Kidney epithelial cell (primary cell): ENCODE results near the gene KRTAP5-5. TPM values are rescaled to one million over a fixed set of nuclear protein-coding genes. Genes with fewer than 3 reads are reported as not detected.

Source experiments
- DNase-seq: peaks from one replicate; pipeline ENCODE4 v3.0.0-alpha.2; 2010; ENCODE audit warnings: low read depth
- H3K27me3 ChIP-seq: 2 replicates; pipeline ENCODE4 v1.6.0; 2011; ENCODE audit warnings: low read length; ENCODE audit not compliant: control insufficient read depth, insufficient read depth
- H3K36me3 ChIP-seq: 2 replicates; pipeline ENCODE4 v1.5.1; 2011; ENCODE audit warnings: low read length; ENCODE audit not compliant: control insufficient read depth, insufficient read depth
- H3K4me3 ChIP-seq: 2 replicates; pipeline ENCODE4 v1.5.1; 2011; ENCODE audit warnings: low read depth, mild to moderate bottlenecking, control low read depth, low read length
- total RNA-seq: library from RNA; depleted of rRNA; stranded (reverse); fragments of >200 nt; gene quantifications from 2 replicates; pipeline ENCODE4 v1.2.3, GENCODE V29; 2015
- TF ChIP-seq, protein P1 (sequence below): IDR thresholded peaks from 2 replicates; pipeline ENCODE4 v1.5.1; 2011; ENCODE audit warnings: mild to moderate bottlenecking, moderate library complexity, low read length, control low read depth, inconsistent platforms; ENCODE audit not compliant: insufficient read depth, poor library complexity, severe bottlenecking

Gene KRTAP5-5
- total RNA-seq, 1 donor from 2014 or later = not detected

DNA sequence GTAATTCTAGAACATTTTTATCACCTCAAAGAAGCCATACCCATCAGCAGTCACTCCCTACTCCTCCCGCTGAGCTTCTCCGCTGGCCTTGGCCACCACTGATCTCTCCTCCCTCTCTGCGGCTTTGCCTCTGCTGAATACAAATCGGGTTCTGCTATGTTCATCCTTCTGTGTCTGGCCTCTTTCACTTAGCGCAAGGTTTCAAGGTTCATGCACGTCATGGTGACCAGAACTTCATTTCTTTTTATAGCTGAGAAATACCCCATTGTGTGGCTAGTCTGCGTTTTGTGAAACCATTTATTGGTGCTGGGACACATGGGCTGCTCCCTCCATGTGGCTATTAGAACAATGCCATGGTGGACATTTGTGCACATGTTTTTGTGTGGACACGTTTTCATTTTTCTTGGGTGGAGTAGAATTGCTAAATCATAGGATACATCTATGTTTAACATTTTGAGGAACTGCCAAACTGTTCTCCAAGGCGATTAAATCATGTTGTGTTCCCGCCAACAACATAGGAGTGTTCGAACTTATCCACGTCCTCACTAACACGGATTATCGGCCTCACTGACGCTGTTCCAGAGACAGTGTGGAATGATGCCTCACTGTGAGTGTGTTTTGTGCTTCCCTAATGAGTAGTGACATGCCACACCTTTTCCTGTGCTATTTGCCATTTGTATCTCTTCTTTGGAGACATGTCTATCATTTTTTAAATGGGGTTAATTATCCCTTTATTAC is 43.2 kb downstream of the KRTAP5-5 start:
- Histone ChIP-seq H3K36me3 (no peaks in the 10 kb centered on the region), H3K4me3 (no peak overlapping the region), H3K27me3 (peaks cover 31% of the 10 kb centered on the region)
- TF ChIP-seq, protein P1, sequence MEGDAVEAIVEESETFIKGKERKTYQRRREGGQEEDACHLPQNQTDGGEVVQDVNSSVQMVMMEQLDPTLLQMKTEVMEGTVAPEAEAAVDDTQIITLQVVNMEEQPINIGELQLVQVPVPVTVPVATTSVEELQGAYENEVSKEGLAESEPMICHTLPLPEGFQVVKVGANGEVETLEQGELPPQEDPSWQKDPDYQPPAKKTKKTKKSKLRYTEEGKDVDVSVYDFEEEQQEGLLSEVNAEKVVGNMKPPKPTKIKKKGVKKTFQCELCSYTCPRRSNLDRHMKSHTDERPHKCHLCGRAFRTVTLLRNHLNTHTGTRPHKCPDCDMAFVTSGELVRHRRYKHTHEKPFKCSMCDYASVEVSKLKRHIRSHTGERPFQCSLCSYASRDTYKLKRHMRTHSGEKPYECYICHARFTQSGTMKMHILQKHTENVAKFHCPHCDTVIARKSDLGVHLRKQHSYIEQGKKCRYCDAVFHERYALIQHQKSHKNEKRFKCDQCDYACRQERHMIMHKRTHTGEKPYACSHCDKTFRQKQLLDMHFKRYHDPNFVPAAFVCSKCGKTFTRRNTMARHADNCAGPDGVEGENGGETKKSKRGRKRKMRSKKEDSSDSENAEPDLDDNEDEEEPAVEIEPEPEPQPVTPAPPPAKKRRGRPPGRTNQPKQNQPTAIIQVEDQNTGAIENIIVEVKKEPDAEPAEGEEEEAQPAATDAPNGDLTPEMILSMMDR = no peak
- DNase-seq = no peak

DNA sequence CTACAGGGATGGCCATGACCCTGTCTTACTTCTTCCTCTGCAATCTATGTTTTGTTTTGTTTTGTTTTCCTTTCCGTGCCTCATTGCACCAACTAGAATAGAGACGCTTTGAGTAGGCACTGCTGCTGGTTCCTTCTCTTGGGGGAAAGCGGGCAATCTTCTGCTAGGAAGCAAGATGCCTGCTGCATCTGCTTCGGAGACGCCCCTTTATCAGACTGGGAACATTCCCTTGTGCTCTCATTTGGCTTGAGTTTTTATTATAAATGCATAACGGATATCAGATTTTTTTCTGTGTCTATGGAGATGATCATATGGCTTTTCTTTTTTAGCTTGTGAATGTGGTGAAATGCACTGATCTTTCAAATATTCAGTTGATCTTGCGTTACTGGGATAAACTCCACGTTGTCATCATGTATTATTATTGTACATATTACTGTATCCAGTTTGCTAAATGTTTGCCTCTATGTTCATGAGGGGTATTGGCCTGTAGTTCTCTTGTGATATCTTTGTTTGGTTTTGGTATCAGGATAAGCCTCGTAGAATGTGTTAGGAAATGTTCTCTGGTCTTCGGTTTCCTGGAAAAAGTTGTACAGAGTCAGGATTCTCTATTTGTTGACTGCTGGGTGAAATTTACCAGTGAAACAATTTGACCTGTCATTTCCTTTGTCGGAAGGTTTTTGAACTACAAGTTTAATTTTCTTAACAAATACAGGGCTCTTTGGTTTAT is 44.0 kb downstream of the KRTAP5-5 start:
- peaks cover 25% of the 10 kb centered on the region for H3K27me3 ChIP-seq
- TF ChIP-seq, protein P1 = no peak
- no peak for DNase-seq
- no peaks in the 10 kb centered on the region for H3K36me3 ChIP-seq
- no peak overlapping the region for H3K4me3 ChIP-seq

- Histone ChIP-seq H3K27me3 (peaks cover 19% of the 10 kb centered on the region), H3K4me3 (no peak overlapping the region), H3K36me3 (no peaks in the 10 kb centered on the region)
- TF ChIP-seq, protein P1 = no peak
- DNase-seq = no peak
Observed at GRCh38 chr11:1674173-1675131, 44.9 kb downstream of the KRTAP5-5 start.

- peaks cover 13% of the 10 kb centered on the region for H3K27me3 ChIP-seq
Observed at GRCh38 chr11:1675536-1676228, 46.1 kb downstream of the KRTAP5-5 start.

GRCh38 chr11:1676229-1676740 is 46.7 kb downstream of the KRTAP5-5 start:
- DNase-seq = no peak
- peaks cover 11% of the 10 kb centered on the region for H3K27me3 ChIP-seq
- H3K4me3 ChIP-seq = no peak overlapping the region
- H3K36me3 ChIP-seq = no peaks in the 10 kb centered on the region
- TF ChIP-seq, protein P1 = no peak

More at GRCh38 chr11:1675536-1676228, 46.1 kb downstream of the KRTAP5-5 start:
- Histone ChIP-seq H3K36me3 (no peaks in the 10 kb centered on the region), H3K4me3 (no peak overlapping the region)
- no peak for DNase-seq
- TF ChIP-seq, protein P1 = no peak
